Esophagus muscularis mucosa (tissue), 4 donors: ENCODE data around the gene SMPDL3B. TPM values are rescaled to one million over a fixed set of nuclear protein-coding genes. Genes with fewer than 3 reads are reported as not detected.

Experiments used
- DNase-seq: peaks from one replicate; pipeline ENCODE4 v3.0.0-alpha.2; 2017; ENCODE audit errors: extremely low spot score
- H3K27ac ChIP-seq, 4 donors: fragments of 200-600 bp; sonication (generic); replicated peaks in 1 of 4; 1 replicate in 3 of 4; 2 replicates in 1 of 4; pipeline ENCODE4 v1.5.1; 2016 to 2019; ENCODE audit warnings: mild to moderate bottlenecking in 1 of 4
- H3K27me3 ChIP-seq, 4 donors: fragments of 200-600 bp; sonication (generic); one replicate each; pipeline versions ENCODE4 v1.5.1 to v1.6.0; 2016 to 2019
- H3K36me3 ChIP-seq, 4 donors: fragments of 200-600 bp; sonication (generic); one replicate each; pipeline ENCODE4 v1.5.1; 2016 to 2019
- H3K4me1 ChIP-seq, 4 donors: fragments of 200-600 bp; sonication (generic); one replicate each; pipeline ENCODE4 v1.5.1; 2016 to 2019
- H3K4me3 ChIP-seq, 4 donors: fragments of 200-600 bp; sonication (generic); 1 replicate in 2 of 4; 2 replicates in 2 of 4; pipeline ENCODE4 v1.5.1; 2016 to 2019; ENCODE audit warnings: mild to moderate bottlenecking in 4 of 4, moderate library complexity in 1 of 4
- H3K9me3 ChIP-seq, 4 donors: fragments of 200-600 bp; sonication (generic); 1 replicate in 3 of 4; 2 replicates in 1 of 4; pipeline ENCODE4 v1.5.1; 2016 to 2019
- EP300 ChIP-seq: sonication (generic); formaldehyde crosslinking; IDR thresholded peaks from one replicate; pipeline ENCODE4 v1.6.1; 2017; ENCODE audit warnings: antibody characterized with exemption
- POLR2A ChIP-seq: fragments of 450-650 bp; IDR thresholded peaks from one replicate; pipeline ENCODE4 v1.6.1; 2017; ENCODE audit warnings: antibody characterized with exemption, moderate library complexity, mild to moderate bottlenecking, low read depth
- POLR2AphosphoS5 ChIP-seq, 2 donors: sonication (generic); formaldehyde crosslinking; IDR thresholded peaks; one replicate each; pipeline ENCODE4 v1.6.1; 2017; ENCODE audit warnings: antibody characterized with exemption in 2 of 2
- WGBS: methylation state at CpG from one replicate; pipeline ENCODE4 v1.1.5; 2018; 5-methylcytosine and 5-hydroxymethylcytosine counted together
- intact Hi-C: fragments of 100-400 bp; cut with DNase I; formaldehyde crosslinking; loops from one replicate; pipeline ENCODE4 v1.15.1; 2023
- total RNA-seq, 4 donors: library from RNA; depleted of rRNA; stranded (reverse); fragments of >200 nt; gene quantifications; one replicate each; pipeline versions ENCODE4 v1.1.0 to v1.2.1, GENCODE V29; 2016
- TF ChIP-seq, protein P1 (sequence below), 3 experiments: fragments of 200-600 bp in 2 of 3; fragments of 450-650 bp in 1 of 3; sonication (generic) in 2 of 3; IDR thresholded peaks; one replicate each; pipeline ENCODE4 v1.5.1; 2017 to 2019; ENCODE audit warnings: antibody characterized with exemption in 3 of 3, mild to moderate bottlenecking in 2 of 3, moderate library complexity in 1 of 3

The SMPDL3B gene
- total RNA-seq, 4 donors from 2014 or later = 0.23 to 0.58 TPM; not detected in 2

- 85% methylated on average over 7 of the region's 8 CpGs for WGBS
- no peaks in the 10 kb centered on the region for H3K4me1 ChIP-seq
- intact Hi-C loops = no loop called here
- DNase-seq = no peak
- peaks cover 13 to 56% (median 31%) of the 10 kb centered on the region in 4 donors for H3K36me3 ChIP-seq
- peak overlapping the region in 3 of 4 donors; percentile 27 to 30 (median 28) for H3K27ac ChIP-seq
- TF ChIP-seq, protein P1, sequence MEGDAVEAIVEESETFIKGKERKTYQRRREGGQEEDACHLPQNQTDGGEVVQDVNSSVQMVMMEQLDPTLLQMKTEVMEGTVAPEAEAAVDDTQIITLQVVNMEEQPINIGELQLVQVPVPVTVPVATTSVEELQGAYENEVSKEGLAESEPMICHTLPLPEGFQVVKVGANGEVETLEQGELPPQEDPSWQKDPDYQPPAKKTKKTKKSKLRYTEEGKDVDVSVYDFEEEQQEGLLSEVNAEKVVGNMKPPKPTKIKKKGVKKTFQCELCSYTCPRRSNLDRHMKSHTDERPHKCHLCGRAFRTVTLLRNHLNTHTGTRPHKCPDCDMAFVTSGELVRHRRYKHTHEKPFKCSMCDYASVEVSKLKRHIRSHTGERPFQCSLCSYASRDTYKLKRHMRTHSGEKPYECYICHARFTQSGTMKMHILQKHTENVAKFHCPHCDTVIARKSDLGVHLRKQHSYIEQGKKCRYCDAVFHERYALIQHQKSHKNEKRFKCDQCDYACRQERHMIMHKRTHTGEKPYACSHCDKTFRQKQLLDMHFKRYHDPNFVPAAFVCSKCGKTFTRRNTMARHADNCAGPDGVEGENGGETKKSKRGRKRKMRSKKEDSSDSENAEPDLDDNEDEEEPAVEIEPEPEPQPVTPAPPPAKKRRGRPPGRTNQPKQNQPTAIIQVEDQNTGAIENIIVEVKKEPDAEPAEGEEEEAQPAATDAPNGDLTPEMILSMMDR (IDR thresholded peaks at IDR 0.05) = no peak
- TF ChIP-seq EP300 = no peak
- TF ChIP-seq POLR2AphosphoS5 (IDR thresholded peaks at IDR 0.05) = no peak
- no peak for TF ChIP-seq POLR2A
- H3K4me3 ChIP-seq = no peak overlapping the region
- H3K9me3 ChIP-seq = no peaks in the 10 kb centered on the region
- H3K27me3 ChIP-seq = no peaks in the 10 kb centered on the region
Measured at GRCh38 chr1:27887215-27888021, 47.4 kb upstream of the SMPDL3B start.

- Histone ChIP-seq H3K9me3 (no peaks in the 10 kb centered on the region), H3K27ac (no peak overlapping the region), H3K36me3 (peaks cover 34 to 68% (median 52%) of the 10 kb centered on the region in 4 donors), H3K4me3 (no peak overlapping the region), H3K27me3 (no peaks in the 10 kb centered on the region), H3K4me1 (no peaks in the 10 kb centered on the region)
- TF ChIP-seq POLR2AphosphoS5 (IDR thresholded peaks at IDR 0.05) (no peak), POLR2A (no peak), EP300 (no peak)
- TF ChIP-seq, protein P1 (IDR thresholded peaks at IDR 0.05) = no peak
- intact Hi-C loops = no loop called here
- DNase-seq = no peak
- WGBS = 85% methylated on average over 2 of the region's 3 CpGs
Measured at GRCh38 chr1:27889506-27889905, 45.3 kb upstream of the SMPDL3B start.

DNA sequence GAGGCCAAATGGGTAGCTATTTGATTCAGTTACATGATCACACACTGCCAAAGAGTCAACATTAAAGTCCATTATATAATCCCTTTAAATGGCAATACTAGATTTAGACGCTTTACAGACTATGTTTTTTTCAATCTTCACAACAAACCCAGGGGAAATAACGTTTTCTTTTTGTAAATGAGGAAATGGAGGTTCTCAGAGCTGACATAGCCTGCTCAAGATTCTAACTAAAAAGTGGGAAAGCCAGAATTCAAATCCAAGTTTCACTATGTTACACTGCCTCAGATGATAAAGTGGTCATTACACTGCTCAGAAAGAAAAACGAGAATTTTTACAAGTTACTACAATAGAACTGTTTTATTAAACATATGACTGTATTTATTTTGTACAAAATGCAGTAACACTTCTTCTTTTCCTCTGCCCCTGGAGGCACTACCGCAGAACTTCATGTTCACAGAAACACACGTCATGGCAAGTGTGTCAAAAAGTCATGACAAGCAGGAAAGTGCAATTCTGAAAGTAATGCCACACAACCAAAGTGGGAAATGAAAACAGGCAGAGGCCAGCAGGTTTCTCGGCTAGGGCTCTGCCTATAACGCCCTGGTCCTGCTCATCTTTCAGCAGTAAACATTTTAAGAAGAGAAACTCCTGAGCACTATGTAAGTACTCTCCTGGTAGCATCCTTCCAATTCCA, 43.5 kb upstream of the SMPDL3B start:
- Histone ChIP-seq H3K4me3 (no peak overlapping the region), H3K9me3 (no peaks in the 10 kb centered on the region), H3K27me3 (no peaks in the 10 kb centered on the region), H3K4me1 (no peaks in the 10 kb centered on the region), H3K36me3 (peaks cover 52 to 86% (median 68%) of the 10 kb centered on the region in 4 donors), H3K27ac (peak overlapping the region; percentile 1 to 62 (median 17))
- no peak for DNase-seq
- intact Hi-C loops = no loop called here
- TF ChIP-seq, protein P1 (IDR thresholded peaks at IDR 0.05) = no peak
- TF ChIP-seq POLR2AphosphoS5 (IDR thresholded peaks at IDR 0.05) = peak; percentile 31 to 43
- peak; percentile 23 for TF ChIP-seq EP300
- no peak for TF ChIP-seq POLR2A
- WGBS = 66% methylated on average over 7 of the region's 7 CpGs

DNA sequence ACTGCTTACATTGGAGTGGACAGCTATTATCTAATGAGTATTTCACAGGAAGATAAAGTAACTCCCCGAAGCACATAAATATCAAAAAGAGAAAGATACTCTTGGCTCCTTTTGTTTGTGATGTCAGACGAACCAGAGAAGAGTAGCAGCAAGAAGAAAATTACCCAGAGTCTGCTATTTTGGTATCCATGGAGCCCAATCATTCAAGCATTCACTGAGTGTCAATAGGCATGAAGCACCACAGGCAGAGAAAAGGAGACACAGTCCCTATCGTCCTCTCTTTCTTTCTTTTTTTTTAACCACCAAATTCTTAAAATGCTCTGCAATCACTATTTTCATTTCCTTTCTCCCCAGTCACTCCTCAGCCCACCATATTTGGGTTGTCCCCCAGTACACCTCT, 40.3 kb upstream of the SMPDL3B start:
- H3K9me3 ChIP-seq = no peaks in the 10 kb centered on the region
- DNase-seq = no peak
- no peaks in the 10 kb centered on the region for H3K4me1 ChIP-seq
- no peak overlapping the region for H3K27ac ChIP-seq
- TF ChIP-seq EP300 (no peak), POLR2AphosphoS5 (IDR thresholded peaks at IDR 0.05) (no peak)
- TF ChIP-seq, protein P1 (IDR thresholded peaks at IDR 0.05) = no peak
- intact Hi-C loops = no loop called here
- WGBS = 83% methylated on average over 3 of the region's 3 CpGs
- H3K36me3 ChIP-seq = peaks cover 66 to 92% (median 74%) of the 10 kb centered on the region in 4 donors
- no peak overlapping the region for H3K4me3 ChIP-seq
- no peaks in the 10 kb centered on the region for H3K27me3 ChIP-seq
